ENCODE measurements around the gene PREX1. TPM values are rescaled to one million over a fixed set of nuclear protein-coding genes. Genes with fewer than 3 reads are reported as not detected.
A peak's percentile ranks its signal among the peaks of the same experiment; 100 is the strongest.

The PREX1 gene
- total RNA-seq, 1 experiment from 2014 or later: 36.0 TPM

DNA sequence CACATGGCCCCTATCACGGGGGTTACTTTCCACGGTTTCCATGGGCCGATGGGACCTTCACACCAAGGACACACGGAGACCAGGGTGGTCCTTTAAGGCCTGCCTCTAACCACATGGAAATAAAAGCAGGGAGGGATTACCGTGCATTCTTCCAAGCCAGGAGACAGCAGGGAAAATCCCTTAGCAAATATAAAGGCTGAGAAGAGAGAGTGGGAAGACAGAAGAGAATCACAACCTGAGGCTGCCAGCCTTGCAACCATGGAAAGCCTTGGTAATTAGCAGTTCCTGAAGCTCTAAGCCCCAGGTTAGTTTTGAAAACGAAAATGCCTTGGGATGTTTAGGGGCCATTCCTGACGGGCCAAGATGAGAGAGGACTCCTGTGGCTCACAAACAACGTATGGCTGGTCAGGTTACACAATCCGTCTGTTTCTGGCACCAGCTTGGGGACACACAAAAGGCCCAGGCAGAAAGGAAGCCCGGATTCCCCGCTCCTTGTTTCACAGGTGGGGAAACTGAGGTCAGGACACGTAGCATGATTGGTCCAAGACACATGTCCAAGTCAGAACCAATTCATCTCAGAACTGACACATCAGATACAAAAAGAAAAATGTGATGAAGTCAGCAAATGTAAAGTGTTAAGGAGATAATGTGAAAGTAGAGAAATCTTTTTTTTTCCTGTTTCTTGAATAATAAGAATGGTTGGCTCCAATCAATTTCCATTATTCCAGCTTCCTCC lies 2.8 kb downstream of the PREX1 start:
- DNase-seq: peak; percentile 35
- peaks cover 32% of the 10 kb centered on the region for H3K27me3 ChIP-seq (ENCODE audit: control insufficient read depth, insufficient read depth, low read length)
- no peak overlapping the region for H3K4me3 ChIP-seq (ENCODE audit: insufficient read depth, low read depth, low read length)
- no peaks in the 10 kb centered on the region for H3K36me3 ChIP-seq (replicated peaks; ENCODE audit: control insufficient read depth, insufficient read depth, low read length)

DNA sequence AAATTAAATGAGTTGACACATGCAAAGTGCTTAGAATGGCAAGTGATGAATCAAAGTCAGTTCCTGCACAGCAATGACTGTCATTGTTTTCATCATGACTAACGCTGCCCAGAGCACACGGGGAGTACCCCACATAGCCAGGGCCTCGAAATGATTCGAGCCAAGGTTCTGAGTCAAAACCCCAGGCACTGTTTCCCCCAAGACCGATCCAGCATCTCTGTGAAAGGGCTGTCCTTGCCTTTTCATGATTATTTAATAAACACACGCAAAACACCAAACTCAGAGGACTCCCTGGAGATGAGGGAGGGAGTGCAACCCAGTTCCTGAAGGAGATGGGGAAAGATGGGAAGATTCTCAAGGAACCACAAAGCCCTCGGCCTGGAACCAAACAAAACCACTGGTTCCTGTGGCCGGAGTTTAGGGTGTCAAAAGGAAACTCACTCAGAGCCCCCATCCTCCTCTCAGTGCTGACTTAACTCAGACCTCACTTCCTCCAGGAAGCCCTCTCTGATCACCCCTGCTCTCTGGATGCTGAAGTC lies 3.8 kb downstream of the PREX1 start:
- no peak overlapping the region for H3K4me3 ChIP-seq (ENCODE audit: insufficient read depth, low read depth, low read length)
- no peaks in the 10 kb centered on the region for H3K36me3 ChIP-seq (replicated peaks; ENCODE audit: control insufficient read depth, insufficient read depth, low read length)
- peak; percentile 6 for DNase-seq
- H3K27me3 ChIP-seq (ENCODE audit: control insufficient read depth, insufficient read depth, low read length): peaks cover 28% of the 10 kb centered on the region

DNA sequence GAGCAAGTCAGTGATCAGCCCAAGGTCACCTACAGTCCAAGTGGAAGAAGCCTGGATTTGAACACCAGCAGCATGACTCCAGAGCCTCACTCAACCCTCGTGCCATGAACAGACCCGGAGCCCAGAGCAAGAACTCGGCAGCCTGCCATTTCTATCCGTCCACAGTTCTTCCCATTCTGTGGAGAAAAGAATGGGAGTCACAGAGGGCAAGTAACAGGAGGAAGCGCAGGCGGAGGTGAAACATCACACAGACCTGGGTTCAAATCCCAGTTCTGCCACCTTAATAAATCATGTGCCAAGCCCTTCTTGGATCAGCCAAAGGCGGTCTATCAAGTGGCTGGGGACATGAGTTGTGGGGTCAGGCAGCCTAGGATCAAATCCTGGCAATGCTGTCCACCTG lies 4.3 kb downstream of the PREX1 start:
- peak; percentile 3 for DNase-seq
- Histone ChIP-seq H3K36me3 (replicated peaks; ENCODE audit: control insufficient read depth, insufficient read depth, low read length) (no peaks in the 10 kb centered on the region), H3K27me3 (ENCODE audit: control insufficient read depth, insufficient read depth, low read length) (peaks cover 23% of the 10 kb centered on the region), H3K4me3 (ENCODE audit: insufficient read depth, low read depth, low read length) (no peak overlapping the region)

DNA sequence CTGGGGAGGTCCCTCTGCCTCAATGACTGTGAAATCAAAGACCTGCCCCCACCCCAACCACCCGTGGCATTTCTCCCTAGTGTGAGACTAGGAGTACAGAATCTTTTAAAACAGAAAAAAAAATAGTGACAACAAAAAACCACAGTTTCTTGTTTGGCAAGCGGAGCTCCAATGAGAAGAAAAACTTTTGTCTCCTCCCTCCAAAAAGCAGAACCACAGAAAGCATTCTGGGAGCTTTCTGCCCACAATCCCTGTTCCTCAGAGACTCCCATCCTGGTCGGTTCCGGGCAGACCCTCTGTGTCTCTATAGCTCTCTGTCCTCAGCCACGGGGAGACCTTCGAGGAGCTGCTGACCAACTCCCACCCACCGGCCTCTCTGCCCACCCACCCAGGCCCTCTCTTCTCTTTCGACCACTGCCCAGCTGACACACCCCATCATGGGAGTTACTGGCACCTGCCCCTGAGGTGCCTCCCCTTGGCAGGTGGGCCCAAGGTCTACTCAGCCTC lies 4.9 kb downstream of the PREX1 start:
- Histone ChIP-seq H3K36me3 (replicated peaks; ENCODE audit: control insufficient read depth, insufficient read depth, low read length) (no peaks in the 10 kb centered on the region), H3K27me3 (ENCODE audit: control insufficient read depth, insufficient read depth, low read length) (peaks cover 23% of the 10 kb centered on the region), H3K4me3 (ENCODE audit: insufficient read depth, low read depth, low read length) (no peak overlapping the region)
- DNase-seq: peak; percentile 7

DNA sequence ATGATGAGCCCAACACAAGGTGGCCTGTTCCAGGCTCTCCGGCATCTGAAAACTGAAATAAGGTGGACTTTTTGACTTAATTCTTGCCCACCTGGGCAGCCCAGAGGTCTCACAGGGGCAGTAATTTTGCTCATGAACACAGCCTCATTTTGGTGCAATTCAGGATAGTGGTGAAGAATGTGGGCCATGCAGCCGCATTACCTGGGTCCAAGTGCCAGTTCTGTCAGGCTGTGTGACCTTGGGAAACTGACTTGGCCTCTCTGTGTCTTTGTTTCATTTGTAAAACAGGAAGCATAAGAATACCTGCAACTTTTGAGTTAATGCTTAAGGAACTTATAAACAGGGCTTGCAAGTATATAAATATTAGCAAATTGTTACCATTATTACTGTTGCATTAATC lies 5.6 kb downstream of the PREX1 start:
- peak; percentile 5 for DNase-seq
- Histone ChIP-seq H3K27me3 (ENCODE audit: control insufficient read depth, insufficient read depth, low read length) (peaks cover 20% of the 10 kb centered on the region), H3K4me3 (ENCODE audit: insufficient read depth, low read depth, low read length) (no peak overlapping the region), H3K36me3 (replicated peaks; ENCODE audit: control insufficient read depth, insufficient read depth, low read length) (no peaks in the 10 kb centered on the region)

DNA sequence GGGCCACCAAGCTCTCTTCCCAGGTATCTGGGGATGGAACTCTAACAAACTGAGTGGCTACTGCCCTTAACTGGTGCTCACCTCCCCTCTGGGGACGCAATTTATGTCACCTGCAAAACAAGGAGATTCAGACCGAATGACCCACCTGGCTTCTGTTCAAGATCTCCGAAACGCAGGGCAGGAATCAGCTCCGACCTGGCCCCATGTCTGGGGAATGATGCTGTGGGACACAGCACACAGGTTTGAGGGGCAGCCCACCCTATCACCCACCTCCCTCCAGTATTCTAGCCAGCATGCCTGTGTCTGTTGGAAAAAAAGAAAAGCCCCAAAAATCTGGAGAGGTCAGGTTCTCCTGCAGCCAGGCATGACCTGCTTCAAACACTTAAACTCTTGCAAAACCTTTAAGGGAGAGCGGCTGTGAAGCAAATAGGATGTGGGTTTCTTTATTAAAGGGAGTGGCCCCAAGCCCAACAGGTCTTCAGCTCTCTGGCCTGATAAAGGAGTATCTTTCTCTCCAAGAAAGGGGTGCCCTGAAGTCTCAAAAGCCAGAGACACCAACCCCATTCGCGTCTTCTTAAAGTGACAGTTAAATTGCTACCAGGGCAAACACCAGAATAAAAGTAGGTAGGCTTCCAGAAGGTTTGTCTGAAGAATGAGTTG lies 6.4 kb downstream of the PREX1 start:
- H3K27me3 ChIP-seq (ENCODE audit: control insufficient read depth, insufficient read depth, low read length): peaks cover 14% of the 10 kb centered on the region; the same call in 1 of the 2 replicates
- no peak overlapping the region for H3K4me3 ChIP-seq (ENCODE audit: insufficient read depth, low read depth, low read length)
- peak; percentile 14 for DNase-seq
- no peaks in the 10 kb centered on the region for H3K36me3 ChIP-seq (replicated peaks; ENCODE audit: control insufficient read depth, insufficient read depth, low read length)

DNA sequence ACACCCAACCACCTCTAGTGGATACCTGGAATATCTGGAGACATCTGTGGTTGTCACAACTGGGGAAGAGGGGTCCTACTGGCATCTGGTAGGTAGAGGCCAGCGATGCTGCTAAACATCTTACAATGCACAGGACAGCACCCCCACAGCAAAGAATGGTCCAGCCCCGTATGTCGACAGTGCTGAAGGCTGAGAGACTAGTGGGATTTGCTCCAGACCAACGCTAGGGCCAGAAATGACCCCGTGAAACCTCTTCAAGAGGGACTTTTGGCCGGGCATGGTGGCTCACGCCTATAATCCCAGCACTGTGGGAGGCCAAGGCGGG lies 7.2 kb downstream of the PREX1 start:
- Histone ChIP-seq H3K36me3 (replicated peaks; ENCODE audit: control insufficient read depth, insufficient read depth, low read length) (no peaks in the 10 kb centered on the region), H3K27me3 (ENCODE audit: control insufficient read depth, insufficient read depth, low read length) (peaks cover 10% of the 10 kb centered on the region; the same call in 1 of the 2 replicates), H3K4me3 (ENCODE audit: insufficient read depth, low read depth, low read length) (no peak overlapping the region)
- DNase-seq: peak; percentile 19

DNA sequence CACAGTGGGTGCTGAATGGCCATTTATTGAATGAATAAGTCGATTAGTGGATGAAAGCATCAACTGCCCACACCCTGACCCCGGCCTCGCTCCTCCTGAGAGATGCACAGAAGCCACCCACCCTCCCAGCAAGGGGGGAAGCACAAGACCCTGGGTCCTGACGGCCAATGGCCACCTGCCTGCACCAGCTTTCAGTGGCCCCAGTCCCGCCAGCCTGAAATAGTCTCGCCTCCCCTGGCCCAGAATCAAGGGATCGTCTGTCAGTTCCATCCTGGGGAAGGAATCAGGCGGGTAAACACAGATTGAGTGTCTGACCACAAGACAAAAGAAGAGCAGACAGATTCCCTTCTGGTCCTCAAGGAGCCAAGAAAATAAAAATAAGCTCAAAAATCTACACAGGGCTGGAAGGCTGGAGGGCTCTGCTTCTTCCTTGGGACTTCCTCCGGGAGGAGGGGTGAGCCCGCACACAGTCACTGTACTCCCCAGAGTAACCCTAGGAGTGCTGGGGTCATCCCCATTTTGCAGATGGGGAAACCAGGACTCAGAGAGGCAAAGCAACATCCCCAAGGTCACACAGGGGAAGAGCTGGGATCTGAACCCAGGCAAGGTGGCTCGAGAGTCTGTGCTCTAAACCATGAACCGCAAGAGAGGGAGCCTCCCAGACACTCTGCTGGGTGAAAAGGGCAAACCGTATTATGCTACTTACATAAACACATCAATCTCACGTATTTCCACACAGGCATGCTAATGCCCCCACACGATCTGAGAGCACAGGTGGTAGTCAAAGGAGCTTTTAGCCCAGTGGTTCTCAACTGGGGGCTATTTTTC lies 7.8 kb downstream of the PREX1 start:
- Histone ChIP-seq H3K4me3 (ENCODE audit: insufficient read depth, low read depth, low read length) (no peak overlapping the region), H3K27me3 (ENCODE audit: control insufficient read depth, insufficient read depth, low read length) (peaks cover 6% of the 10 kb centered on the region; the same call in 1 of the 2 replicates), H3K36me3 (replicated peaks; ENCODE audit: control insufficient read depth, insufficient read depth, low read length) (no peaks in the 10 kb centered on the region)
- DNase-seq: peak; percentile 8

DNA sequence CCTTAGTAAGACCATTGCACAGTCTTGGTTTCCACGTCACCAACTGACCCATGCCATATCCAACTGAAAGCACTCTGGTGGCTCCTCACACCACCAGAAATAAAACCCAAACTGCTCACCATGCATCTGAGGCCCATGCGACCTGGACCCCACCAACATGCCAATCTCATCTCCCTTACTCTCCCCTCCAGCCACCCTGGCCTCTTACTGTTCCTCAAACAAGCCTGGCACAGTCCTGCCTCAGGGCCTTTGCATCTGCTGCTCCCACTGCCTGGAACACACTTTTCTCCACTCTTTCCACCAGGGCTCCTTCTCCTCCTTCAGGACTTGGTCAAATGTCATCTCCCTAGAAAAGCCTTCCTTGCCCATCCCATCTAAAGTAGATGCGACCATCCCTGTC lies 8.7 kb downstream of the PREX1 start:
- Histone ChIP-seq H3K4me3 (ENCODE audit: insufficient read depth, low read depth, low read length) (no peak overlapping the region), H3K36me3 (replicated peaks; ENCODE audit: control insufficient read depth, insufficient read depth, low read length) (no peaks in the 10 kb centered on the region), H3K27me3 (ENCODE audit: control insufficient read depth, insufficient read depth, low read length) (no peaks in the 10 kb centered on the region)
- DNase-seq: no peak

DNA sequence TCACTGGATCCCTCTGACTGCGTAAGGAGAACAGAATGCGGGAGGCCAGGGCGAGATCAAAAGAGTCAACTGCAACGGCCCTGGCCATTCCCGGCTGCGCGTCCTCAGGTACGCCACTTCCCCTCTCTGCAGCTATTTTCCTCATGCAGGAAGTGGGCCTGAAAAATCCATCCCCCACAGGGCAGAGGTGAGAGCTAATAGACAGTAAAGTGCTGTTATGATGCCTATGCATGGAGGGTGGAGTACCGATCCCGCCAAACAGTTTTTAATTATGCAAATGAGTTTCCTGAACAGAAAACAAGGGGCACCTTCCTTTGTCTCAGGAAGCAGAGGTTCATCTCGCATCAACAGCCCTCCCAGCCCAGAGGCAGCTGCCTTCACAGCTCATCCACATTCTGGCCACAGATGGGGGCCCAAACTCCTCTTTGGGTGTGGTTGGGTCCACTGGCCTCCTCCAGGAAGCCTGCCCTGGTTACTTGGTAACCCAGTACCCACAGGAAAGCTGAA lies 9.3 kb downstream of the PREX1 start:
- no peak overlapping the region for H3K4me3 ChIP-seq (ENCODE audit: insufficient read depth, low read depth, low read length)
- no peak for DNase-seq
- no peaks in the 10 kb centered on the region for H3K27me3 ChIP-seq (ENCODE audit: control insufficient read depth, insufficient read depth, low read length)
- no peaks in the 10 kb centered on the region for H3K36me3 ChIP-seq (replicated peaks; ENCODE audit: control insufficient read depth, insufficient read depth, low read length)

DNA sequence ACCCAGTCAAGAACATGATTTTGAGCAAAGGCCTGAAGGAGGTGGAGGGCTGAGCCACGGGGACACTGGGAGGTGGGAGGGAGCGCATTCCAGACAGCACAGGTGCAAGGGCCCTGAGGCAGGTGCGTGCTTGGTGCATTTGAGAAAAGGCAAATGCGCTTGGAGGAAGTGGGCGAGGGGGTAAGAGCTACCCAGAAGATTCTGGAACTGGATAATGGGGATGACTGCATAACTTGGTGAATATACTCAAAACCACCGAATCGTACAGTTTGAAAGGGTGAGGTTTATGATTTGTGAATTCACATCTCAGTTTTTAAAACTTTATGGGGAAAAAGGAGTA lies 9.8 kb downstream of the PREX1 start:
- DNase-seq: no peak
- Histone ChIP-seq H3K4me3 (ENCODE audit: insufficient read depth, low read depth, low read length) (no peak overlapping the region), H3K36me3 (replicated peaks; ENCODE audit: control insufficient read depth, insufficient read depth, low read length) (no peaks in the 10 kb centered on the region), H3K27me3 (ENCODE audit: control insufficient read depth, insufficient read depth, low read length) (no peaks in the 10 kb centered on the region)

DNA sequence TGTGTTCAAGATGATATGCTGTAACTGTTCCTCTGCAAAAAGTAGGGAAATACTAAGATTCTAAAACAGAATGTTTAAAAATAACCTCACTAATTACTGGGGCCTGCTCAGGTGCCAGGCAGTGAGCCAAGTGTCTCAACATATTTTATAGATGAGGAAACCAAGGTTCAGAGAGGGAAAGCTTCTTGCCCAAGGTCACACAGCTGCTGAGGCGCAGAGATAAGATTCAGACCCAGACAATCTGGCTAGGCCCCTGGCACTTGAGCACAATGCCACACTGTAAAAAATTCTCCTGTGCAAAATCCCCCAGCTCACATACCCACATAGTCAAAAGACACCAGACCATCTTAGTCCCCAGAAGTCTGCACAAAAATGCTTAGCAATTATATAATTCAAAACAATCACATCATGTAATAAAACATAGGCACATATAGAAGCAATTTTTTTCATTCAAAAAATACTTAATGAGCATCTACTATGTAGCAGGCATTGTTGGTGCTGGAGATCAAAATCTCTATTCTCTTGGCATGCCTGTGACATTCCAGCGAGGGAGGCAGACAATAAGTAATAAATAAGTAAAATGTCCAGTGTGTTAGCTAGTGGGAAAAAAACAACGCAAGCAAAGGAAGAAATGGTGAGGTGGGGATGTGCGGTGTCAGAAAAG lies 10.3 kb downstream of the PREX1 start:
- H3K36me3 ChIP-seq (replicated peaks; ENCODE audit: control insufficient read depth, insufficient read depth, low read length): no peaks in the 10 kb centered on the region
- no peak for DNase-seq
- H3K27me3 ChIP-seq (ENCODE audit: control insufficient read depth, insufficient read depth, low read length): no peaks in the 10 kb centered on the region
- H3K4me3 ChIP-seq (ENCODE audit: insufficient read depth, low read depth, low read length): no peak overlapping the region

DNA sequence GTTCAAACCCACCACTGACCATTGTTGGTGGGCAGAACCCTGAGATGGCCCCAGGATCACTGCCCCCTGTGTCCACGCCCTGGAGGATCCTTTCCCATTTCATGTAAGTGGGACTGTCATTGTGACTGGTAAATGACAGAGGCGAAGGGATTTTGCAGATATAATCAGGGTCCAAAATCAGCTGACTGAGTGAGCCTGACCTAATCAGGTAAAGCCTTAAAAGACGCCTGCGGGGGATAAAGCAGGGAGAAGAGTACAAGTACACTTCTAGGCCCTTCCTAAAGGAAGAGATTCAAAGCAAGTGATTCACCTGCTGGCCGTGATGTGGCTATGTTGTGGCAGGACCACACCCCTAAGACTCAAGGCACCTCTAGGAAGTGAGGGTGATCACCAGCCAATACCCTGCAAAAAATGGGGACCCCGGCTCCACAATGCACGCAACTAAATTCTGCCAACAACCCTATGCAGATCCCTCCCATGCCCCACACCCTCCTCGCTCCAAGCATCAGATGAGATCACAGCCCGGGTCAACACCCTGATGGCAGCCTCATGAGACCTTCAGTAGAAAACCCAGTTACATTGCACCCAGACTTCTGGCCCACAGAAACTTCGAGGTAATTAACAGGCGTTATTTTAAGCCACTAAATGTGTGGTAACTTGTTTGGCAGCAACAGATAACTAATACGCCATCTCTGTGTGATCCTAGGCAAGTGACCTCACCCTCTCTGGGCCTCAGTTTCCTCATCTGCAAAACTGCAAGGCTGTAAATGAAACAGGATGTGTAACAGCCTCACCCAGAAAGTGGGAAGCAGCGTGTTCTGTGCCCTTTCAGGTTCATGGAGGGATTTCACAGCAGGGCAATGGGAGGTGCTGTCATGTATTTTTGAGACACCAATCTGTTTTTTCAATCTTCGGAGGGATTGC lies 11.3 kb downstream of the PREX1 start:
- Histone ChIP-seq H3K4me3 (ENCODE audit: insufficient read depth, low read depth, low read length) (no peak overlapping the region), H3K27me3 (ENCODE audit: control insufficient read depth, insufficient read depth, low read length) (no peaks in the 10 kb centered on the region), H3K36me3 (replicated peaks; ENCODE audit: control insufficient read depth, insufficient read depth, low read length) (no peaks in the 10 kb centered on the region)
- DNase-seq: no peak

Data from H7 (cell line).